AG09309 (cell line): Measurements from ENCODE around the gene PARK7.

ENCODE experiments used
- DNase-seq: peaks from one replicate; pipeline ENCODE4 v3.0.0-alpha.2; 2010; ENCODE audit warnings: low read depth
- H3K4me3 ChIP-seq: 2 replicates; pipeline ENCODE4 v1.5.1; 2011; ENCODE audit warnings: mild to moderate bottlenecking, low read depth, low read length, moderate library complexity; ENCODE audit not compliant: control insufficient read depth
- TF ChIP-seq, protein P1 (sequence below): IDR thresholded peaks from 2 replicates; pipeline ENCODE4 v1.5.1; 2011; ENCODE audit warnings: mild to moderate bottlenecking, low read depth, low read length, inconsistent platforms; ENCODE audit not compliant: insufficient read depth, control insufficient read depth; ENCODE audit errors: missing control alignments

Gene PARK7

GRCh38 chr1:8026153-8026975 is 64.9 kb downstream of the PARK7 start, which contains the start of gene ERRFI1:
TSS of gene ERRFI1 (minus strand) at chr1:8026309. CDS start at chr1:8015619, 10,690 bp downstream.
- peak within 1 kb of the TSS; percentile 74 for H3K4me3 ChIP-seq
- DNase-seq = peak; percentile 71
- TF ChIP-seq, protein P1, sequence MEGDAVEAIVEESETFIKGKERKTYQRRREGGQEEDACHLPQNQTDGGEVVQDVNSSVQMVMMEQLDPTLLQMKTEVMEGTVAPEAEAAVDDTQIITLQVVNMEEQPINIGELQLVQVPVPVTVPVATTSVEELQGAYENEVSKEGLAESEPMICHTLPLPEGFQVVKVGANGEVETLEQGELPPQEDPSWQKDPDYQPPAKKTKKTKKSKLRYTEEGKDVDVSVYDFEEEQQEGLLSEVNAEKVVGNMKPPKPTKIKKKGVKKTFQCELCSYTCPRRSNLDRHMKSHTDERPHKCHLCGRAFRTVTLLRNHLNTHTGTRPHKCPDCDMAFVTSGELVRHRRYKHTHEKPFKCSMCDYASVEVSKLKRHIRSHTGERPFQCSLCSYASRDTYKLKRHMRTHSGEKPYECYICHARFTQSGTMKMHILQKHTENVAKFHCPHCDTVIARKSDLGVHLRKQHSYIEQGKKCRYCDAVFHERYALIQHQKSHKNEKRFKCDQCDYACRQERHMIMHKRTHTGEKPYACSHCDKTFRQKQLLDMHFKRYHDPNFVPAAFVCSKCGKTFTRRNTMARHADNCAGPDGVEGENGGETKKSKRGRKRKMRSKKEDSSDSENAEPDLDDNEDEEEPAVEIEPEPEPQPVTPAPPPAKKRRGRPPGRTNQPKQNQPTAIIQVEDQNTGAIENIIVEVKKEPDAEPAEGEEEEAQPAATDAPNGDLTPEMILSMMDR = no peak

DNA sequence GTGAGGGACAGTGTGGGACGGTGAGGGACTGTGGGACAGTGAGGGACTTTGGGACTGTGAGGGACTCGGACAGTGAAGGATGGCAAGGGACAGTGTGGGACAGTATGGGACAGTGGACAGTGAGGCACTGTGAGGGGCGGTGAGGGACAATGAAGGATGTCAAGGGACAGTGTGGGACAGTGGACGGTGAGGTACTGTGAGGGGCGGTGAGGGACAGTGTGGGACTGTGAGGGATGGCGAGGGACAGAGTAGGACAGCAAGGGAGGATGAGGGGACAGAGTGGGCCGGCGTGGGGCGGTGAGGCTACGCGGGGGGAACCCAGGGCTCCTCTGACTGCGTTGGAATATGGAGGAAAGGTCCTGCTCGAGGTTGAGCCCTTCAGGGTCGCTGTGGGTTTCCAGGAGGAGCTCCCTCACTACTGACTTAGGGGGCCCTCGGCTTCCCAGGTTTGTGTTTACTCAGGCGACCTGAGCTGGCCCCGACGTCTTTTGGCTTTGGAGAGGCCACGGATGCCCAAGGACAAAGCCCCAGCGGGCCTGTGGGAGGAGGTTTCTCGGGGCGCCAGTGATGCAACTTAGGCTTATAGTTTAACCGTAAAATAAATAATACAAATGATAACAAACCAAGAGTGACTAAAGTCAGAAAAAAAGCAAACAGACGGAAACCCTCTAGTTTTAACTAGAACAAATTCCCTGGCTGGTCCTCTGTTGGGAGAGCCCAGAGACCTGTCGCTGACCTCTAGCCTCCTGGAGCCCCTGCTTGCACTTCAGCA is 65.7 kb downstream of the PARK7 start:
- no peak for DNase-seq
- H3K4me3 ChIP-seq = peak overlapping the region; percentile 48

DNA sequence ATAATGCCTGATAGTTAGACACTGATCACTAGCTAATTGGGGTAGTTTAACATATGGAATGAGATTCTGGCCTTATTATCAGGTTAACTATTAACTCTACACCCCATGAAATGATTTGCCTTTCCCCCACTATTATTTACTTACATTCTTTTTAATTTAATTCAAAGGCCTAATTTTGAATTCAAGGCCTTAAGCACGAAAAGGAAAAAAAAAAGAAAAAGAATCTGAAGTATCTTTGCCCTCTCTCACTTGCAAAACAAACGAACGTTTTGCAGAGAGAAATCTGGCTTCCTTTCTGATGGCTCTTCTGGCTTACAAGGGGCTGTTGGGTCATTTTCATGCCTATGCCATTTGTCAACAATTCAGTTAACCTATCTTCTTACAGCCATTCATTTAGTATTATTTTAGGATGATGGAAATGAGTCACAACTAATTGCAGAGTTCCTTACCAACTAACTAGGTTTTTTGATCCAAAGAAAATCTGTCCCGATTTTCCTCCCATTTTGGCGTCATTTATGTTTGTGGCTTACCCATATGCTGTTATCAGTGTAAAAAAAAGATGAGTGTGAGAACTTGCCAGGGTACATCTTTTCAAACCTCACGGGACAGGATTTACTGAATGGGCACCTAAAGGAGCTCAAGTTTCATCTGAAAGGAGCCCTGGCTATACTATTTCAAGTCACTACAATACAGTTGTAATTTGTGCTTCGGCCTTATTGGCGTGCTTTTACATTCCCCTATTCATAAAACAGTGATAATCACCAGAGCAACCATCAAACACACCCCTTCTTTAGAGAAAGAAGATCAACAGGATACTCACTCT is 66.4 kb downstream of the PARK7 start:
- H3K4me3 ChIP-seq = no peak overlapping the region
- peak; percentile 68 for DNase-seq
- TF ChIP-seq, protein P1 = no peak

More for the DNA sequence above, 65.7 kb downstream of the PARK7 start:
- TF ChIP-seq, protein P1 = no peak

- H3K4me3 ChIP-seq = no peak overlapping the region
- TF ChIP-seq, protein P1 = no peak
- no peak for DNase-seq
Measured at GRCh38 chr1:8028571-8028910, 67.0 kb downstream of the PARK7 start.

DNA sequence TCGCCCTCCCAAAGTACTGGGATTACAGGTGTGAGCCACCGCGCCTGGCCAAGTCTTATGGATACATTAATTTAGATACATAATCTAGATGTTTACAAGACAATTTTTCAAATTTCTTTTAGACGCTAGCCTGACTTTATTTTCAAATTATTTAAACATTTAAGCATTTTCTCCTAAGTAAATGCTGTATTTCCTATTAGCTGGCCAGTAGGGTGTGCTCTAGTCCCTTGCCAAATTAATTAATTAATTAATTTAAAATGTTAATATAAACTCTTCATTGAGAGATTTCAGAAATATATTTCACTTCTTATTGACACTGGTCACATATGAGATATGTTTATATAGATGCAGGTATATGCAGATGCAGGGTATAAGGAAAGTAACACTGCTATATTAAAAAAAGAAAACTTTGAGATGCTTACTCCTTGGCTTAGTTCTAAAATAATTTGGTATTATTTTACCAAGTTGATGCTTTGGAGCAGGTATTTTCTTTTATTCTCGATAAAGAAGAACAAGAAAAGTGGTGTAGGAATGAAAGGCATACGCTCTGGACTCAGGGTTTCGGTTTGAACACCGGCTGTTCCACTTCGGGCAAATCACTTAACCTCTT is 69.8 kb downstream of the PARK7 start:
- no peak for DNase-seq
- TF ChIP-seq, protein P1 = peak; percentile 56
- H3K4me3 ChIP-seq = no peak overlapping the region
